IMR-90 (cell line): ENCODE results near the gene KCTD5. TPM values are rescaled to one million over a fixed set of nuclear protein-coding genes. Genes with fewer than 3 reads are reported as not detected.

Experiments
- ATAC-seq: fragments of 200-7000 bp; cut with Tn5 transposase; 2 replicates; pipeline ENCODE4 v1.9.1; 2020; ENCODE audit warnings: low read depth, mild to moderate bottlenecking, moderate library complexity
- BruUV-seq: library from RNA; stranded (reverse); fragments of 400-500 nt; replicated peaks from 2 replicates; lab custom pipeline; 2021; lab: Mats Ljungman, UMichigan
- CTCF ChIA-PET: fragments of 300-600 bp; formaldehyde crosslinking; extraction: SDS; loops from one replicate; lab custom pipeline; 2021; ENCODE audit warnings: antibody characterized with exemption; lab: Yijun Ruan, JAX
- POLR2A ChIA-PET: fragments of 300-600 bp; sonication (Branson Sonifier 250); formaldehyde crosslinking; loops from one replicate; lab custom pipeline; 2022; ENCODE audit warnings: antibody characterized with exemption; ENCODE audit not compliant: unreplicated experiment; lab: Charles Lee
- DNase-seq: peaks from one replicate; pipeline ENCODE4 v3.0.0; 2013
- H2AFZ ChIP-seq: replicated peaks from 2 replicates; pipeline ENCODE3; 2013; ENCODE audit warnings: low read length, mild to moderate bottlenecking; ENCODE audit not compliant: poor library complexity
- H2AK5ac ChIP-seq: 2 replicates; pipeline ENCODE4 v1.6.1; 2013; ENCODE audit warnings: low read depth, low read length, inconsistent platforms
- H2AK9ac ChIP-seq: replicated peaks from 2 replicates; pipeline ENCODE3; 2013; ENCODE audit warnings: mild to moderate bottlenecking, low read depth, low read length, moderate library complexity; ENCODE audit not compliant: poor library complexity
- H2BK120ac ChIP-seq: 2 replicates; pipeline ENCODE4 v1.6.1; 2013; ENCODE audit warnings: low read depth, low read length, inconsistent platforms
- H2BK15ac ChIP-seq: 3 replicates; pipeline ENCODE4 v1.6.1; 2013; ENCODE audit warnings: low read depth, low read length, inconsistent platforms
- H2BK20ac ChIP-seq: 2 replicates; pipeline ENCODE4 v1.6.1; 2013; ENCODE audit warnings: low read depth, mild to moderate bottlenecking, inconsistent platforms, low read length, moderate library complexity
- H2BK5ac ChIP-seq: 2 replicates; pipeline ENCODE4 v1.6.1; 2013; ENCODE audit warnings: mild to moderate bottlenecking, low read depth, low read length, inconsistent platforms; ENCODE audit not compliant: poor library complexity, severe bottlenecking
- H3K14ac ChIP-seq: replicated peaks from 2 replicates; pipeline ENCODE4 v1.6.1; 2013; ENCODE audit warnings: low read depth, low read length, inconsistent platforms
- H3K18ac ChIP-seq: 2 replicates; pipeline ENCODE4 v1.6.1; 2013; ENCODE audit warnings: low read depth, low read length, control low read depth
- H3K23ac ChIP-seq: 2 replicates; pipeline ENCODE4 v1.6.1; 2013; ENCODE audit warnings: low read depth, low read length, inconsistent platforms
- H3K27ac ChIP-seq: 2 replicates; pipeline ENCODE4 v1.5.1; 2013; ENCODE audit warnings: mild to moderate bottlenecking, control low read depth, low read length; ENCODE audit not compliant: insufficient read depth
- H3K27me3 ChIP-seq: 2 replicates; pipeline ENCODE4 v1.6.1; 2013; ENCODE audit warnings: low read length; ENCODE audit not compliant: control insufficient read depth, insufficient read depth
- H3K36me3 ChIP-seq: 2 replicates; pipeline ENCODE4 v1.6.1; 2013; ENCODE audit warnings: low read length, mixed read lengths; ENCODE audit not compliant: control insufficient read depth, insufficient read depth
- H3K4ac ChIP-seq: 2 replicates; pipeline ENCODE4 v1.6.1; 2013; ENCODE audit warnings: low read depth, low read length, inconsistent platforms
- H3K4me1 ChIP-seq: 2 replicates; pipeline ENCODE4 v1.6.1; 2013; ENCODE audit warnings: low read length, mixed read lengths; ENCODE audit not compliant: control insufficient read depth, insufficient read depth
- H3K4me2 ChIP-seq: 2 replicates; pipeline ENCODE4 v1.6.1; 2013; ENCODE audit warnings: low read depth, mild to moderate bottlenecking, control low read depth, low read length, moderate library complexity
- H3K4me3 ChIP-seq: 2 replicates; pipeline ENCODE4 v1.5.1; 2013; ENCODE audit warnings: low read depth, mild to moderate bottlenecking, control low read depth, low read length, moderate library complexity; ENCODE audit not compliant: insufficient read depth
- H3K56ac ChIP-seq: 2 replicates; pipeline ENCODE4 v1.6.1; 2013; ENCODE audit warnings: low read length, inconsistent platforms; ENCODE audit not compliant: insufficient read depth; ENCODE audit errors: extremely low read depth
- H3K79me1 ChIP-seq, 2 experiments: 2 replicates each; pipeline ENCODE4 v1.6.1; 2013; ENCODE audit warnings: low read length in 2 of 2, inconsistent platforms in 1 of 2, low read depth in 1 of 2
- H3K9ac ChIP-seq: 2 replicates; pipeline ENCODE4 v1.6.1; 2013; ENCODE audit warnings: low read depth, low read length, control low read depth
- H3K9me1 ChIP-seq: 2 replicates; pipeline ENCODE4 v1.6.1; 2013; ENCODE audit warnings: low read length, inconsistent platforms; ENCODE audit not compliant: insufficient read depth
- H3K9me3 ChIP-seq: 2 replicates; pipeline ENCODE4 v1.6.1; 2013; ENCODE audit warnings: low read length; ENCODE audit not compliant: control insufficient read depth, insufficient read depth
- H4K20me1 ChIP-seq: 2 replicates; pipeline ENCODE4 v1.6.1; 2013; ENCODE audit warnings: low read length, inconsistent platforms; ENCODE audit not compliant: insufficient read depth
- H4K5ac ChIP-seq: 2 replicates; pipeline ENCODE4 v1.6.1; 2013; ENCODE audit warnings: mild to moderate bottlenecking, low read depth, low read length, control low read depth
- H4K8ac ChIP-seq, 2 experiments: 2 replicates each; pipeline ENCODE4 v1.6.1; 2013; ENCODE audit warnings: low read depth in 2 of 2, low read length in 2 of 2, control low read depth in 1 of 2, inconsistent platforms in 1 of 2
- H4K91ac ChIP-seq: 2 replicates; pipeline ENCODE4 v1.6.1; 2013; ENCODE audit warnings: low read depth, low read length, inconsistent platforms; ENCODE audit not compliant: insufficient read depth
- NFE2L2 ChIP-seq: fragments of 150-350 bp; IDR thresholded peaks from 2 replicates; pipeline ENCODE4 v1.6.1; 2016; ENCODE audit warnings: low read depth, mild to moderate bottlenecking, low read length
- RFX5 ChIP-seq: IDR thresholded peaks from 2 replicates; pipeline ENCODE4 v1.8.0; 2012; ENCODE audit warnings: low read depth, mild to moderate bottlenecking, low read length, moderate library complexity
- WGBS, 2 experiments: methylation state at CpG; one replicate each; pipeline versions ENCODE4 v1.1.5 to v1.1.7; 2013; ENCODE audit warnings: missing lambda C conversion rate in 2 of 2; ENCODE audit not compliant: insufficient read length in 1 of 2; ENCODE audit errors: extremely low coverage in 2 of 2; 5-methylcytosine and 5-hydroxymethylcytosine counted together
- dilution Hi-C: fragments of 300-500 bp; cut with HindIII; formaldehyde crosslinking; loops from one replicate; pipeline ENCODE4 v1.14.3; 2018; ENCODE audit warnings: low sequenced_read_pairs; ENCODE audit not compliant: unreplicated experiment
- in situ Hi-C: fragments of 300-500 bp; cut with MboI; formaldehyde crosslinking; loops from 3 replicates; pipeline ENCODE4 v1.14.3; 2019; ENCODE audit warnings: low sequenced_read_pairs, inconsistent platforms, mixed read lengths
- intact Hi-C: fragments of 100-400 bp; cut with micrococcal nuclease; formaldehyde crosslinking; loops from 2 replicates; pipeline ENCODE4 v1.10.0; 2022
- polyA plus RNA-seq, 3 experiments: library from polyadenylated mRNA; depleted of rRNA; stranded (reverse); fragments of >200 nt; gene quantifications; 2 replicates each; pipeline ENCODE4 v1.2.3, GENCODE V29; 2012; ENCODE audit warnings: low replicate concordance in 1 of 3
- total RNA-seq: library from RNA; depleted of rRNA; stranded (reverse); fragments of >200 nt; gene quantifications from 2 replicates; pipeline ENCODE4 v1.2.3, GENCODE V29; 2012

Gene KCTD5
- total and polyA plus RNA-seq, 2 of the 4 experiments (the other 2 are of a cell fraction) = 17.2 to 56.2 TPM

GRCh38 chr16:2707368-2708289 is 25.3 kb downstream of the KCTD5 start:
- Histone ChIP-seq H2BK15ac (no peak overlapping the region), H3K79me1 (no peaks in the 10 kb centered on the region; a peak in 1 of 4 replicates), H3K27me3 (no peaks in the 10 kb centered on the region), H2AK9ac (no peak overlapping the region), H3K4me2 (no peak overlapping the region), H4K91ac (no peak overlapping the region), H3K56ac (no peak overlapping the region), H3K23ac (no peak overlapping the region), H3K4me3 (no peak overlapping the region), H3K27ac (no peak overlapping the region), H3K18ac (no peak overlapping the region), H3K9me3 (no peaks in the 10 kb centered on the region), H3K4me1 (no peaks in the 10 kb centered on the region), H2AFZ (no peak overlapping the region), H4K8ac (no peak overlapping the region), H3K14ac (no peak overlapping the region), H3K9ac (no peak overlapping the region), H2BK20ac (no peak overlapping the region), H2BK120ac (no peak overlapping the region), H2BK5ac (no peak overlapping the region), H4K20me1 (peaks cover 3% of the 10 kb centered on the region), H2AK5ac (no peak overlapping the region), H3K36me3 (peaks cover 32% of the 10 kb centered on the region), H3K9me1 (no peaks in the 10 kb centered on the region; the same call in 1 of the 2 replicates), H3K4ac (no peak overlapping the region), H4K5ac (no peak overlapping the region)
- DNase-seq = no peak
- ChIA-PET POLR2A (no interaction called here), CTCF (no interaction called here)
- in situ Hi-C loops (no loop called here), intact Hi-C loops (no loop called here), dilution Hi-C loops (no loop called here)
- 94% methylated on average over 46 of the region's 51 CpGs; no CpG with 5 or more reads in 1 of the 2 experiments for WGBS, 2 experiments
- ATAC-seq = no peak
- no TSS peak for BruUV-seq
- TF ChIP-seq RFX5 = no peak
- no peak for TF ChIP-seq NFE2L2
